Tibial artery (tissue), 4 donors: ENCODE data around the gene RNASEH2A.

ENCODE experiments used
- DNase-seq, 2 donors: peaks; one replicate each; pipeline ENCODE4 v3.0.0-alpha.2; 2019
- H3K27ac ChIP-seq, 2 donors: fragments of 200-600 bp; sonication (generic) in 1 of 2; 1 replicate in 1 of 2; 2 replicates in 1 of 2; pipeline ENCODE4 v1.5.1; 2018 to 2019; ENCODE audit warnings: mild to moderate bottlenecking in 1 of 2
- H3K27me3 ChIP-seq, 2 donors: fragments of 200-600 bp; sonication (generic) in 1 of 2; one replicate each; pipeline versions ENCODE4 v1.5.1 to v1.6.0; 2016 to 2019
- H3K36me3 ChIP-seq, 3 donors: fragments of 200-600 bp; sonication (generic) in 2 of 3; one replicate each; pipeline ENCODE4 v1.5.1; 2016 to 2019; ENCODE audit warnings: mild to moderate bottlenecking in 2 of 3
- H3K4me1 ChIP-seq, 4 donors: fragments of 200-600 bp; sonication (generic) in 2 of 4; 1 replicate in 3 of 4; 2 replicates in 1 of 4; pipeline ENCODE4 v1.5.1; 2016 to 2019
- H3K4me3 ChIP-seq, 2 donors: fragments of 200-600 bp; sonication (generic) in 1 of 2; 1 replicate in 1 of 2; 2 replicates in 1 of 2; pipeline ENCODE4 v1.5.1; 2018 to 2019; ENCODE audit warnings: mild to moderate bottlenecking in 2 of 2
- H3K9me3 ChIP-seq, 3 donors: fragments of 200-600 bp; sonication (generic) in 1 of 3; one replicate each; pipeline ENCODE4 v1.5.1; 2016 to 2019
- CTCF ChIP-seq, 2 experiments: fragments of 200-600 bp in 1 of 2; fragments of 450-650 bp in 1 of 2; IDR thresholded peaks; one replicate each; pipeline ENCODE4 v1.5.1; 2017 to 2019; ENCODE audit warnings: antibody characterized with exemption in 2 of 2, mild to moderate bottlenecking in 1 of 2, moderate library complexity in 1 of 2
- intact Hi-C: fragments of 100-400 bp; cut with DNase I; formaldehyde crosslinking; loops from one replicate; pipeline ENCODE4 v1.15.0; 2023; ENCODE audit warnings: low total_unique reads

Gene RNASEH2A

GRCh38 chr19:12791345-12792050 lies 14.9 kb upstream of the RNASEH2A start, which contains the start of gene JUNB:
Gene JUNB, plus strand, starts transcription at chr19:12791486. Its CDS starts 286 bp downstream, at chr19:12791772.
- H3K9me3 ChIP-seq: no peaks in the 10 kb centered on the region
- DNase-seq: peak; percentile 95 to 99
- intact Hi-C loops: loop anchor here (2.0 to 10.0 kb wide), 2 partner anchors 13 to 1053 kb away; no protein-coding TSS in a partner anchor
- H3K27ac ChIP-seq: peak within 1 kb of the TSS; percentile 98 to 99
- H3K27me3 ChIP-seq: no peaks in the 10 kb centered on the region
- peak in 1 of 2 experiments; percentile 26 for TF ChIP-seq CTCF (IDR thresholded peaks at IDR 0.05)
- H3K4me3 ChIP-seq: peak within 1 kb of the TSS; percentile 86 to 96
- peaks cover 0 to 58% (median 48%) of the 10 kb centered on the region in 4 donors for H3K4me1 ChIP-seq
- peaks cover 0 to 13% (median 9%) of the 10 kb centered on the region in 3 donors for H3K36me3 ChIP-seq

- peak overlapping the region; percentile 98 to 99 for H3K27ac ChIP-seq
- intact Hi-C loops: loop anchor here (2.0 to 10.0 kb wide), 2 partner anchors 13 to 1053 kb away; no protein-coding TSS in a partner anchor
- H3K9me3 ChIP-seq: no peaks in the 10 kb centered on the region
- no peak for TF ChIP-seq CTCF (IDR thresholded peaks at IDR 0.05)
- peaks cover 0 to 13% (median 9%) of the 10 kb centered on the region in 3 donors for H3K36me3 ChIP-seq
- peak in 1 of 2 donors; percentile 82 for DNase-seq
- H3K4me3 ChIP-seq: peak overlapping the region; percentile 86 to 96
- peaks cover 0 to 50% (median 41%) of the 10 kb centered on the region in 4 donors for H3K4me1 ChIP-seq
- H3K27me3 ChIP-seq: no peaks in the 10 kb centered on the region
Measured at GRCh38 chr19:12792051-12792852, 14.1 kb upstream of the RNASEH2A start.

GRCh38 chr19:12792853-12793289 lies 13.5 kb upstream of the RNASEH2A start:
- H3K36me3 ChIP-seq: peaks cover 0 to 13% (median 9%) of the 10 kb centered on the region in 3 donors

GRCh38 chr19:12793290-12794195 lies 12.8 kb upstream of the RNASEH2A start:
- DNase-seq: peak; percentile 89 to 97
- Histone ChIP-seq H3K9me3 (no peaks in the 10 kb centered on the region), H3K4me3 (peak overlapping the region; percentile 86 to 96), H3K27ac (peak overlapping the region; percentile 98 to 99), H3K36me3 (peaks cover under 1 to 15% (median 9%) of the 10 kb centered on the region in 3 donors), H3K4me1 (peaks cover 0 to 37% (median 28%) of the 10 kb centered on the region in 4 donors), H3K27me3 (no peaks in the 10 kb centered on the region)
- intact Hi-C loops: loop anchor here (2.0 to 10.0 kb wide), 2 partner anchors 15 to 1051 kb away; no protein-coding TSS in a partner anchor
- peak; percentile 4 for TF ChIP-seq CTCF (IDR thresholded peaks at IDR 0.05)

More at GRCh38 chr19:12792853-12793289, 13.5 kb upstream of the RNASEH2A start:
- DNase-seq: no peak
- Histone ChIP-seq H3K27ac (peak overlapping the region; percentile 98 to 99), H3K4me3 (peak overlapping the region; percentile 86 to 96), H3K27me3 (no peaks in the 10 kb centered on the region), H3K9me3 (no peaks in the 10 kb centered on the region), H3K4me1 (peaks cover 0 to 44% (median 35%) of the 10 kb centered on the region in 4 donors)
- intact Hi-C loops: loop anchor here (2.0 to 10.0 kb wide), 2 partner anchors 14 to 1052 kb away; no protein-coding TSS in a partner anchor
- TF ChIP-seq CTCF (IDR thresholded peaks at IDR 0.05): no peak
